HPDE6-E6E7 (cell line): Measurements from ENCODE around the gene CELSR3.

Source experiments
- DNase-seq: peaks from one replicate; pipeline ENCODE4 v3.0.0; 2011; ENCODE audit warnings: missing footprints; ENCODE audit errors: extremely low spot score

Gene CELSR3

GRCh38 chr3:48662753-48663488, at the start of gene CELSR3:
Gene CELSR3, minus strand, starts transcription at chr3:48662886. Its CDS starts 252 bp downstream, at chr3:48662634.
- peak; percentile 32 for DNase-seq

DNA sequence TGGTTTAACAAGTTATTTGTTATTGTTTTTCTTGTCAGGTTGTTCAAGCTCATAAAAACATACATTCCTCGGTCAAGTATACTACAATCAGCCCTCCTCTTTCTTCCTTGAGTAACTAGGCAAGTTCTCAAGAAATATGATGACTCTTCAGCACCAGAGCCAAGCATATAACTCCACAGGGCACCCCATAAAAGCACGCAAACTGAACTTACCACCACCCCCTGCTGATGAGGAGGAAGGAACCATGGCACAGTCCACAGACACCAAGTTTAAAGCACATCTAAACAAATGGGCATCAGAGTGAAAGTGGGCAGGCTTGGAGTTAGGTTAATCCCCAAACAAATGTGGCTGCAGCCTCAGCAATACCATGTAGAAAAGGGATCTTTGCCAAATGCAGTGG, 49.0 kb upstream of the CELSR3 start:
- DNase-seq, result no peak

GRCh38 chr3:48709051-48709461, 46.4 kb upstream of the CELSR3 start:
- DNase-seq, result peak; percentile 43

DNA sequence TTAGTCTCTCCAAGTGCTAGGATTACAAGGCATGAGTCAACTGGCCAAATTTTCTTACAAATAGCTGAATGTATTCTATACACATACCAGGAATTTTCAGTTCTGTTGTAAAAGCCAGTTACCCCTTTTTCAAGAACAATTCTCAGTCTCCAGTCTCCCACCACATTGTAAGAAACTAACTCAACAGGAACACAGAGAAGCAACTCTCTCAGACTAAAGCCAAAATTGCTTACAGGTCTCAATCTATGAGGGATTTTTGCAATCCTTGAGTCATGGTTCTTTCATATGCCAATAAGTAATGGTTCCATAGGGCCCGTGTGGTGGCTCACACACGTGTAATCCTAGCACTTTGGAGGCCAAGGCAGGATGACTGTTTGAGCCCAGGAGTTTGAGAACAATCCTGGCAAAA, 45.8 kb upstream of the CELSR3 start:
- no peak for DNase-seq

- DNase-seq, result no peak
Measured at GRCh38 chr3:48707157-48707556, 44.5 kb upstream of the CELSR3 start.

DNA sequence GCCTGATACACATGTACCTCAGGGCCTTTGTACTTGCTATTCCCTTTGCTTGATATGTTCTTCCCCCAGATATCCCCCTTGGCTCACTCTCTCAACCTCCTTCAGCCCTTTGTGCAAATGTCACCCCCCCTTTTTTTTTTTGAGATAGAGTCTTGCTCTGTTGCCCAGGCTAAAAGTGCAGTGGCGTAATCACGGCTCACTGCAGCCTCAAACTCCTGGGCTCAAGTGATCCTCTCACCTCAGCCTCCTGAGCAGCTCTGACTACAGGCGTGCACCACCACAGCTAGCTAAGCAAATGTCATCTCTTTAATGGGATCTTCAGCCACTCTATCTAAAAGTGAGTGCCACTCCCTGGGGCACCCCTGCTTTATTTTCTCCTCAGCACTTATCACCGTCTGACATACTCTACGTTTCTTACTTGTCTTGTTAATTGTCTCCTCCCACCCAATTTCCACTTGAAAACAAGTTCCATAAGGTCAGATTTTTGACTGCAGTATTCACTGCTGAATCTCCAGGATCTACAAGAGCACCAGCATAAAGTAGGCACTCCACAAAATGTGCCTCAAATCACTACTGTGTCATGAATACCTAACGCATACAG, 39.7 kb upstream of the CELSR3 start:
- DNase-seq, result no peak

- DNase-seq, result no peak
Measured at GRCh38 chr3:48700731-48701405, 38.2 kb upstream of the CELSR3 start.

- no peak for DNase-seq
Measured at GRCh38 chr3:48698891-48699290, 36.2 kb upstream of the CELSR3 start.

GRCh38 chr3:48697952-48698351, 35.3 kb upstream of the CELSR3 start:
- DNase-seq, result no peak

GRCh38 chr3:48696601-48697000, 33.9 kb upstream of the CELSR3 start:
- no peak for DNase-seq

- no peak for DNase-seq
Measured at GRCh38 chr3:48696156-48696555, 33.5 kb upstream of the CELSR3 start.

GRCh38 chr3:48695393-48695753, 32.7 kb upstream of the CELSR3 start:
- no peak for DNase-seq

DNA sequence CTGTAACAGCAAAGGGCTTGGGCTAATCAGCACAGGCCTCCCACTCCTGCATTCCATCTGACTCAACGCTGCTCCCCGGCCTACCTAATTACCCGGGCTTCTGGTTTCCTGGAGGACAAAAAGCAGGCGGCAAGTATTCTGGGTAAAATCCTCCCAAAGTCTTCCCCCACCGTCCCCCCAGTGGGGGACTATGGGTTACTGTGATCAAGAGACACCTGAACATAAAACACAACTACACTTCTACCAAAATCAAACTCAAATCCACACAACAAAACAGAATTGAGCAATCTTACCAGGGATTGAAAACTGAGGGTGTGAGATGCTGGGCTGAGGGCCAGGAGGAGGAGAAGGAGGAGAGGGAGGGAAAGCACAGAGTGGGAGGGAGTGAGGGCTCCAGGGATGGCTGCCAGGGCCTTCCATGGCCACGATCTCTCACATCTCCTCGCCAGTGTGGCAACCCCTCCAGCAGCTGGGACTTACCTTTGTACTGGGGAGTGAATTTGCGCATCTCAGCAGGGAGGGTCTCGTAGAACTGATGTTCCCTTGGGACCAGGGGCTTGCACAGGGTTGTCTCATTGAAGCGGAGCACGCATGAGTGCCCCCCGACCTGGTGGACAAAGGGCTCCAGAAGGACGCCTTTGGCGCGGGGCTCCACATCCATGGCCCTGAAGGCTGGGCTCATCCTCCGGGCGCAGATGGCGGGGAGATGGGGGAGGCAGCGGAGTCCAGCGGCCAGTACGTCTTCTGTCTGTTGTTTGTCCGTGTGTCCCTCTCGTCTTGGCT, 32.1 kb upstream of the CELSR3 start:
- DNase-seq, result peak; percentile 41

DNA sequence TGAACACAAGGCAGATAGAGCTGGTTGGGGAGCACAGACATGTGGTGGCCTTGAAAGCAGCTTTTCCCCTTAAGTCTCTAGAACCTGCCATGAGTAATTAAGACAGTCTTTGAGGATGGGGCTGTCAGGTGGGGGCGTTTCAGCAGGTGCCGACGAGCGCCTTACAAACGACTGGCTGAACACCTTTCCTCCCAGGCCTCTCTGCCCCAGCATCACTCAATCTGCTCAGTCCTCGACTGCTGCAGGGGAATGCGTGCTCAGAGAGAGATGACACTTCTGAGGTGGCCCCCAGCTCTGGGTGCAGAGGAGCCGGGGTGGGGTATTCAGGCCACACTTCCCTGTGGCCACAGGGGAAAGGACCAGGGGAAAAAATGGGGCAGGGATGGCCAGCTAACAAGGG, 31.1 kb upstream of the CELSR3 start:
- no peak for DNase-seq

GRCh38 chr3:48692551-48692950, 29.9 kb upstream of the CELSR3 start:
- DNase-seq, result no peak

GRCh38 chr3:48690846-48691458, 28.3 kb upstream of the CELSR3 start:
- DNase-seq, result no peak

DNA sequence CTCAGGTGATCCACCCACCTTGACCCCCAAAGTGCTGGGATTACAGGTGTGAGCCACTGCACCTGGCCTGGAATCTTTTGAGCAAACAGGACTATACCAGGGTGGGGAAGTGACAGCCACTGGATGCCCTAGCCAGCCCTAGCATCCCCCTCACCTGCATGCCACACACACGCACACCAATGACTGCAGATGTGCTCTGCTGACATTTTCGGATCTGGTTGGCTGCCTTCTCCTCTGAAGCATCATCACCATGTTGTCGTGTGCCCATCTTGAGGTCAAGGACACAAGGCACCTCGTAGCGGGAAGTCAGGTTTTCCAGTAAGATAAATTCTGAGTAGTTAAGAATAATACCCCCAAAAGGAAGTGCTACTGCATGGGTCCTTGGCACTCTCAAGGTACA, 26.7 kb upstream of the CELSR3 start:
- no peak for DNase-seq

DNA sequence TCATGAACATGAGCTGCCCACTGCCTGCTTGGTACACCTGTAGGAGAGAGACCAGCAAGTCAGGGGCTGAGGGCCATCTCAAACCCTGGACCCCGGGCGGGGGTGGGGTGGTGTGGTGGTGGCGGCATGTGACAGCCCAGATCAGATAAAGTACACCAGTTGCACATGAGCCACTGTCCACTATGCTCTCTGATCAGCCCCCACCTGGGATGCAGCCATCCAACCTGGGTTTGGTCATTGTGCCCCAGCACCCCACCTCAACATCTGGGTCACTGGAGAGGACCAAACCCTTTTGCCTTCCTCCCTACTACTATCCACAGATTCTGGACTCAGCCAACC, 26.0 kb upstream of the CELSR3 start:
- DNase-seq, result no peak

DNA sequence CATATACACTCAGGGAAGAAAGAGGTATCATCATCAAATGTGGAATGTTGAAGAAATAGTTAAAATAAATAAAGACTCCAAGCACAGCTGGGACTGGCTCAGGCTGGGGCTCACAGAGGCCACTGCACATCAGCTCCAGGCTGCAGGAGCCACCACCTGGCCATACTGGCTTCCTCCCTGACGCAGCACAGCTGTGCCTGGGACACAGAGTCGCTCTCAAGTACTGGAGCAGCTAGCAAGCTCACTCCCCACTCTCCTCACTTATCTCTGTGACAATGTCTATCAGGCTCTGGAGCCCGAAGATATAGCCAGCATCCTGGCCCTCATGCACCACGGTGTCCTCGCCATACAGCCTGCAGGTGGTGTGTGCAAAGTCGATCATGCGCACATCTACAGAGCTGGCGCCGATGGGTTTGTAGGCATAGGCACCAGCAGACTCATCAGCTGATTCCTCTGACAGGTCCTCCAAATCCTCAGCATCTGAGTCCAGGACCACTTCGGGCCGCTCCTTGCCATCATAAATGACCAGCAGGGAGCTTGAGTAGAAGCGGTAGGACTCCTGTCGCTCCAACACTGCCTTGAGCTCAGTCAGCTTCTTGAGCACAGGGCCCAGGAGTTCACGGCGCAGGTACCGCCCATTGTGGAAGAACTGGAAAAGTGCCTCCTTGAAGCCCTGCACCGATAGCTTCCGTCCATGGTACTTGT, 25.5 kb upstream of the CELSR3 start:
- no peak for DNase-seq

DNA sequence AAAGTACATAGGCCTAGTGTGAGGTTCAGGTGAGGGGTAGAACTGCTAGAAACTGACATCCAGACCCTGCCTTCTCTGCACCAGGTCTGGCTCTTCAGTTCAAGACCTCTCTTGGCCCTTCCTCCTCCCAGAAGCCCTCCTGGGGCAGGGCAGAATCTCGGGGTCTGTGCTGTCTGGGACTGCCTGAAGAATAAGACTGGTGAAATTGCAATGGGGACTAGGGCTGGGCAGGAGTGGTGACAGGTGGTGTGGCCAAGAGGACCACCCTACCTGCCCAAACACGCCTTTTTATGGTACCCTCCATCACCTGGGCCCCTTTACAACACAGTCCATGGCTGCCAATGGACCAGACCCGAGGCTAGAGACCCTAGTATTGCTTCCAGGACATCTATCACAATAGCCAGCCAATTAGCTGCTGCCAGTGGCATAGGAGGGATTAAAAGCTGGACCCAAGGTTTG, 24.6 kb upstream of the CELSR3 start:
- no peak for DNase-seq

- no peak for DNase-seq
Measured at GRCh38 chr3:48686538-48687219, 24.0 kb upstream of the CELSR3 start.
